Activated CD4-positive, alpha-beta T cell treated with anti-CD3 and anti-CD28 coated beads, Interleukin-2, amount 50 U/mL, for 1 hour (primary cell): ENCODE measurements around the gene SPATA32.

Source experiments
- DNase-seq: peaks from one replicate; pipeline ENCODE4 v3.0.0-alpha.2; 2020

Gene SPATA32

DNA sequence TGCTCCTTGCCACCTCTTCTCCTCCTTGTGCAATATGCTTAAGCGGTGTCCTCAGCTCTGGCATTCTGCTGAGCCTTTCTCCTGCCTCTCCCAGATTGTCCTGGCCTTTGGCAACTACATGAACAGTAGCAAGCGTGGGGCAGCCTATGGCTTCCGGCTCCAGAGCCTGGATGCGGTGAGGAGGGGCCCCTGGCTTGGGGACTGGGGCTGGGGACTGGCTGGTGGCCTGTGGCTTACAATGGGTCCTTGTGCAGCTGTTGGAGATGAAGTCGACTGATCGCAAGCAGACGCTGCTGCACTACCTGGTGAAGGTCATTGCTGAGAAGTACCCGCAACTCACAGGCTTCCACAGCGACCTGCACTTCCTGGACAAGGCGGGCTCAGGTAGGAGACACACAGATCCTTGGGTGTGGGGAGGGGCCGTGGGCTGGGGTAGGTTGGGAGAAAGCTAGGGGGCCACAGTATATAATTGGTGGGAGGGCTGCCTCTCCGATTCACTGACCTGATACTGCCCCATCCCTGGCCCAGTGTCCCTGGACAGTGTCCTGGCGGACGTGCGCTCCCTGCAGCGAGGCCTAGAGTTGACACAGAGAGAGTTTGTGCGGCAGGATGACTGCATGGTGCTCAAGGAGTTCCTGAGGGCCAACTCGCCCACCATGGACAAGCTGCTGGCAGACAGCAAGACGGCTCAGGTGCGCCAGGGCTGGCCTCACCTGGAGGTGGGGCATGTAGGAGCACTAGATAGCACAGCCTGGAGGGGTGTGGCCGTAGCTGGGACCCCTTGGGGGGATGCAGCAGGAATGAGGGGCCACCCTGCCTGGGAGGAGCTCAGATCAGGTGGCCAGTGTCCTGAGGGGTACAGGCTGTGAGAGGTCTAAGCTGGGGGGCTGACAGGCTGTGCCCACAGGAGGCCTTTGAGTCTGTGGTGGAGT, 16.9 kb downstream of the SPATA32 start:
- DNase-seq, result no peak

DNA sequence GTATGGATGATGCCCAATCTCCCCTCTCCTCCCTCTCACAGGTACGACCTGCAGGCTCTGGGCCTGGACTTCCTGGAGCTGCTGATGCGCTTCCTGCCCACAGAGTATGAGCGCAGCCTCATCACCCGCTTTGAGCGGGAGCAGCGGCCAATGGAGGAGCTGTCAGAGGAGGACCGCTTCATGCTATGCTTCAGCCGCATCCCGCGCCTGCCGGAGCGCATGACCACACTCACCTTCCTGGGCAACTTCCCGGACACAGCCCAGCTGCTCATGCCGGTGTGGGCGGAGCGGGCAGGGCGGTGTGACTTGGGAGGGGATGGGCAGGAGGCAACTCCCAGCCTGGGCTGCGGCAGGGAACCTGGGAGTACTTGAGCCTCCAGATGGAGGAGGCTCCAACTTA, 18.1 kb downstream of the SPATA32 start:
- no peak for DNase-seq

DNA sequence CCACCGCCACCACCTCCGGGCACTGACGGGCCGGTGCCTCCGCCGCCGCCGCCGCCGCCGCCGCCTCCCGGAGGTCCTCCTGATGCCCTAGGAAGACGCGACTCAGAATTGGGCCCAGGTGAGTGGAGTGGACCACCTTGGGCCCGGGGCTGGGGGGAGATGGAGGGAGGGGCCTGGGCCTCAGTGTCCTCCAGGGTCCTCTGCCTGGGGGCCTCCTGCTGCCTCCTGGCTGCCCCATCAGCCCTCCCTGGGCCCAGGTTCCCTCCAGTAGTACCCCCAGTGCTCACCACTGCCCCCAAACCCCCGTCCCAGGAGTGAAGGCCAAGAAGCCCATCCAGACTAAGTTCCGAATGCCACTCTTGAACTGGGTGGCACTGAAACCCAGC, 19.9 kb downstream of the SPATA32 start:
- DNase-seq, result no peak

DNA sequence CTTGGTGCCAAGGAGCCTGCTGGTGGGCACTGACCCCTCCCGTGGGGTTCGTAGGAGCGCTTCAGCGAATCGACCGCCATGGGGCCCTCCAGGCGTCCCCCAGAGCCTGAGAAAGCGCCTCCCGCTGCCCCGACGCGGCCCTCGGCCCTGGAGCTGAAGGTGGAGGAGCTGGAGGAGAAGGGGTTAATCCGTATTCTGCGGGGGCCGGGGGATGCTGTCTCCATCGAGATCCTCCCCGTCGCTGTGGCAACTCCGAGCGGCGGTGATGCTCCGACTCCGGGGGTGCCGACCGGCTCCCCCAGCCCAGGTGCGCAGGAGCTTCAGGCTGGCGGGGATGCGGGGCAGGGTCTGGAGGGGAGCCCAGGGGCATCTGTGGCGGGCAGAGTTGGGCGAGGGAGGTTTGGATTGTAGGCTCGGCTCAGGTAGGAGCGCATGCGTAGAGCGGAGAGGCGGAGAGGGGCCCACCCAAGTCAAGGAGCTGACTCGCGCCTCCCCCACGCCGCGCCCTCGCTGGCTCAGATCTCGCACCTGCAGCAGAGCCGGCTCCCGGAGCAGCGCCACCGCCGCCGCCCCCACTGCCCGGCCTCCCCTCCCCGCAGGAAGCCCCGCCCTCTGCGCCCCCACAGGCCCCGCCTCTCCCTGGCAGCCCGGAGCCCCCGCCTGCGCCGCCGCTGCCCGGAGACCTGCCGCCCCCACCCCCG, 20.4 kb downstream of the SPATA32 start:
- no peak for DNase-seq

DNA sequence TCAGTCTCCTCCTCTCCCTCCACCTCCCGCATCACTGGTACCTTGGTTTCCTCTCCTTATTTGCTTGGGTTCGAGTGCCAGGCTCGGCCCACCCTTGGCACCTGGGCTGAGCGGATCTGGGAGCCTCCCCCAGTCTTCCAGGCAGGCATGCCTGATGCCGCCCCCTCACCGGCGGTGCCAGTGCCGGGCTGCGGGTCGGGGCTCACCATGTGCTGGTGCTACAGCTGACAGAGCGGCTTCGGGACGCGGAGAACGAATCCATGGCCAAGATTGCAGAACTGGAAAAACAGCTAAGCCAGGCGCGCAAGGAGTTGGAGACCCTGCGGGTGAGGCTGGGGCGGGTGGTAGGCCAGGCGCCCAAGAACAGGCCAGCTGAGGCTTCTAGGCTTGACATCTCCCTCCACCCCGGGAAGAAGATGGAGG, 21.0 kb downstream of the SPATA32 start:
- no peak for DNase-seq

DNA sequence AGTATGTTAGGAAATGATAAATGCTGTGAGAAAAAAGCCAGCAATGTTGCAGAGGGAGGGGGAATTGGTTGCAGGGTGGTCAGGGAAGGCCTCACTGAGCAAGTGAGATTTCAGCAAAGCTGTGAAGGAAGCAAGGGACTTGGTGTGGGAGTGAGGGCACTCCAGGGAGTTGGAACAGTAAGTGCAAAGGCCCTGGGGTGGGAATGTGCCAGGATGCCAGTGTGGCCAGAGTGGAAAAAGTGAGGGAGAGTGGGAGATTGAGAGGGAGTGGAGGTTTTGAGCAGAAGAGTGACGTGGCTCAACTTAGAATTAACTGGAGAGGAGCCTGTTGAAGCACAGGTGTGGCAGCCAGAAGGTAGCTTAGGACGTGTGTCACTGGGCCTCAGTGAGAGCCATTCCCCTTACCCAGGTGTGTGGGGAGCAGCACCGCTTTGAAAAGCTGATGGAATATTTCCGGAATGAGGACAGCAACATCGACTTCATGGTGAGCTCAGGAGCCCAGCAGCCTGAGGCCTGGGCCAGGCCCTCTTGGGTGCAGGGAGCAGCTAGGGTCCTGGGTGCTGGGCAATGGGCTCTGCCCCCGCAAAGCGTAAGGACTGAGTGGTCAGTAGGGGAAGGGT, 23.6 kb downstream of the SPATA32 start:
- no peak for DNase-seq

DNA sequence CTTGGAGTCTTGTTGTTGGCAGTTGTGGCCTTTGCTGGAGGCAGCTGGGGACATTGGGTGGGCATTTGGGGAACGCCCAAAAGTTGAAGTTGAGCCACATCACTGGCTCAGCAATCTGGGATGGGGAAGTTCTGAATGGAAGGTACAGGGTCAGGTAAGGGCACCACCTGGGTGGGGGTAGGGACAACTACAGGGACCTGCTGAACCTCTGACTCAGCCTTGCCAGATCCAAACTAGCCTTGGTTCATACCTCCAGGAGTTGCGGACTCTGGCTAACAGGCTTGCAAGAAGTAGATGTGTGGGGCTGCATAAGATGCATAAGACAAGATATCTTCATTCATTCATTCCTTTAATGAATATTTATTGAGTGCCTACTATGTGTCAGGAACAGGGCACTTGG, 24.2 kb downstream of the SPATA32 start:
- no peak for DNase-seq

DNA sequence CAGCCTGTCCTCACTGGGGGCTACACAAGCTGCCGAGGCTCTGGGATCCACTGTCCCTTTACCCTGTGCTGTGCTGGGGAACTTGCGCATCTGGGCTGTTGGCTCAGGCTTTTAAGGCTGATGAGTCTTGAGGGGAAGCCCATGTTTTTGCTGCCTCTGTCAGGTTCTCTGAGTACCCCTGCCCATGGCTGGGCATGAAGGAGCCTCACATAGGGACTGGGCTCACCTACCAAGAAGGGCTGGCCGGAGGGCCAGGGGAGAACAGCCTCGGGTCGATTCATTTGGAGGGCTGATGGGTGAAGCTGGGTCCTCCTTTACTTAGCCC, 25.6 kb downstream of the SPATA32 start:
- DNase-seq, result no peak

DNA sequence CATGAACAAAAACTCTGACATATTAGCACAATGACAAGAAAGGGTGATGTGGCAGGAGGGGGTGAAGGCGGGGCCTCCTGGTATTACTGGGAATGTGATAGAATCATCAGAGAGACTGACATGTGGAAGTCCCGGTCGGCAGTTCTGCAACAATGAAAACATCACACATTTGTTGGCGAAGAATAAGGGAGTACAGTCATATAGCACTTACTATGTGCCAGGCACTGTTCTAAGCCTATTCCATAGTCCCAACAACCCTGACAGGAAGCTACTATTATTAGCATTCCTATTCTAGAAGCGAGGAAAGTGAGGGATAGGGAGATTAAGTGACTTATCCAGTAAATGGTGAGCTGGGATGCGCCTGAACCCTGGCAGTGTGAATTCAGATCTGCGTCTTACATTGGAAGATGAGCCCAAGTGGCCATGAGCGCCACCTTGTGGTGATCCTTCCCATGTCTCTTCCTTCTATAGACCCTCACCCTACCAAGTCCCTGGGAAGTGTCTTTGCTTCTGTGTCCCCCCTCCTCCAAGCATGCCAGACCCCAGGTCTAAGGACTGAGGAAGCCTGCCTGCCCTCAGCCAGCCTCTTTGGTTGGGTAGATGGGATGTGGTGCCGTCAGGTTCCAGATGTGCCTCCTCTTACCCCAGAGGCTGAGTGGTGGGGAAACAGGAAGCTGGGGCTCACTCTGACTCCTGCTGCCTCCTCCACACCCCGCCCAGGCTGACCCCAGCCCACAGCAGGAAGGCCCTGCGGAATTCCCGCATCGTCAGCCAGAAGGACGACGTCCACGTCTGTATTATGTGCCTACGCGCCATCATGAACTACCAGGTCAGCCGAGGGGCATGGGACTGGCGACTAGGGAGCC, 26.2 kb downstream of the SPATA32 start:
- peak; percentile 85 for DNase-seq

DNA sequence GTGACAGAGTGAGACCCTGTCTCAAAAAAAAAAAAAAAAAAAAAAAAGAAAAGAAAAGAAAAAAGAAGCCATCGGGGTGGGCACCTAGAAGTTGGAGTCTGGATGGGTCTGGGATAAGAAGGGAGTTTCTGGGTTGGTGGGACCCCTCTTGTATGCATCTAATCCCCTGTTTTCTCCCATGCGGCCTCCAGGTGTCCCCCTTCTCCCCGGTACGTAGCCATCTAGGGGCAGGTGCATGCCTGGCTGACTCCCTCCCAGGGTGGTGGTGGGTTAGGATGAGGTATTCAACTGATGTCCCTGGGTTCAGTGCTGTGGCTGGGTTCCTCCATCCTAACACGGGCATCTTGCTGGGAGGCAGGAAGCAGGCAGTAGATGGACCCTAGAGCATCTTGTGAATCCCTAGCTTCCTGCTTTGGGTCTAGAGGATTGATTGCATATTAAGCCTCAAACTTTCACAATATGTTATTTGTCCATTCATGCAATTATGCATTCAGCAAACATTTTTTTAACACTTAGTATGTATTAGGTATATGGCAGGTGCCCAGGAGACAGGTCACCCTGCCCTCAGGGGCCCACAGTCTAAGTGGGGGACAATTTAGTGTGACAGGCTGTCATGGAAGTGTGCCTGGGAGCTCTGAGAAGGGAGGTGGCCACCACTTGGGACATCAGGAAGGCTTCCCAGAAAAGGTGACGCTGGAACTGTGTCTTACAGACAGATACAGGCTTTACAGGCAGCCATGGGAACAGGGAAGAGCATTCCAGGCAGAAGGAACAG, 27.1 kb downstream of the SPATA32 start:
- DNase-seq, result no peak

DNA sequence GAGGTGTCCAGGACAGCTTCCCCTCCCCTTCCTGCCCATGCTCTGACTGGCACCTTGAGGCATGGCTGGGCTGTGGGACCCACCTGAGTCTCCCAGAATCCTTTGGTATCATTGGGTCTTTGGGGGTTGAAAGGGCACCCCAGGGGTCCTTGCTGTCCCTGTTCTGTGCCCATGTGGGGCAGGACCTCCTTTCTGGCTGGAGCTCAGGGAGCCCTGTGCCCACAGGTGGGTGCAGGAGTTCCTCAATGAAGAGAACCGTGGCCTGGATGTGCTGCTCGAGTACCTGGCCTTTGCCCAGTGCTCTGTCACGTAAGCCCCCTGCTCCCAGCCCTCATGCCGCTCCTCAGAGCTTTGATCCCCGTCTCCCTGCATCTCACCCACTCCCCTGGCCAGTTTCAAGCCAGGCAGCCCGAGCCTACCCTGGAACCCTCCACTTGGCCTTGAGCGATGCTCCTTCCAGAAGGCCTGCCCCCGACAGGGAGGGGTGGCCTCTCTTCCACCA, 28.4 kb downstream of the SPATA32 start:
- no peak for DNase-seq

DNA sequence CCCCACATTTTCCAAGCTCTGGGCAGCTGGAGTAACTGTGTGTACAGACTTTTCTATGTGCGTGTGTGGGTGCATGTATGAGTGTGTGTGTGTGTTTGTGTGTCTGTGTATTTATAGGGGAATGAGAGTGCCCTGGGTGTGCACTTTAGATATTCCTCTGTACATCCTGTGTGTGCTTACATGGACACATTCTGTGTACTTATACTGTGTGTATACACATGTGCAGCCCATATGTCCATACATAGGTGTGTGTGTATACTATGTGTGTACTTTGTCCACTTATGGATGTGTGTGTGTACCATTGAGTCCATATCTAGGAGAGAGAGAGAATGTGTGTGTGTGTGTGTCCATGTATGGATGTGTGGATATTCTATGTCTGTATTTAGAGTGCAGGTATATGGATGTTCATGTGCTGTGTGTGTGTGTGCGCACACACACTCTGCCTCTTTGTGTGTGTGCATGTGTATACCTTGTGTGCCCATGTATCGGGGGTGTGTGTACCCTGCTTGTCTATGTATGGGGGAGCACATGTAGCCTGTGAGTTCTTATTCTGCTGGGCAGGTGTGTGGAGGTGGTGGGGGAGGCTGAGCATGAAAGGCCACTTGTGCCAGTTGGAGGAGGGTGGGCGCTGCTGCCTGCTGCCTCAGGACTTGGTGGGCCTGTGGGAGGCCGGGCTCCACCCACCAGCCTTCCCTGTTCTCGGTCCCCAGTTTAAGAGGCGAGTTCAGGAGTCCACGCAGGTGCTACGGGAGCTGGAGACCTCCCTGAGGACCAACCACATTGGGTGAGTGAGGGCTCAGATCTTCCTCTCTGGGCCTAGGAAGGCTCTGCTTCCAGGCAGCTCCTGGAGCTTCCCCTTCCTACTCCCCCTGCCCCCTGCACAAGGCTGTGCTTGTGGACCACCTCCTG, 29.1 kb downstream of the SPATA32 start:
- DNase-seq, result no peak

DNA sequence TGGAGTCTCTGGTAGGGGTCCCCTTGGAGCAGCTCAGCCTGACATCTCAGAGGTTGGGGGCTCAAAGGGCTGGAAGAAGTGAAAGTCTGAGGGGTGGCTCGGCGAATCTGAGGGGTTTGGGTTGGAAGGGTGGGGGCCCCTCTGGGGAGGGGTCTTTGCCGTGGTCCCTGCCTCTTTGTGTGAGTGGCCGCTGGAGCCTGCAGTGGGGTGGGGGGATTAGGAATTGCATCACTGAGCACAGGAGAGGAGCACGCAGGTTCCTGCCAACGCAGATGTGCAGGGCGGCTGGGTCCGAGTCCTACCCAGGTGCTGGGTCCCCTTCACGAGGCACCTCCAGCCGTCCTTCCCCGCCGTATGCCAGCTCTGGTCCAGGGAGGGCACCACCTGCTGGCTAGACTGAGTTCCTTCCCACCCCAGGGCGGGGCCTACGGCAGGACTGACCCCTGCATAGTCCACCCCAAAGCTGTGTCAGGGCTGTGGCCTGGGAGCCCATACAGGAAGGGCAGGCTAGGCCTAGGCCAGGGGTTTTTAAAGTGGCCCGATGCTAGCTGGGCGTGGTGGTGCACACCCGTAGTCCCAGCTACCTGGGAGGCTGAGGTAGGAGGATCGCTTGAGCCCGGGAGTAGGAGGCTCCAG, 30.3 kb downstream of the SPATA32 start:
- no peak for DNase-seq

DNA sequence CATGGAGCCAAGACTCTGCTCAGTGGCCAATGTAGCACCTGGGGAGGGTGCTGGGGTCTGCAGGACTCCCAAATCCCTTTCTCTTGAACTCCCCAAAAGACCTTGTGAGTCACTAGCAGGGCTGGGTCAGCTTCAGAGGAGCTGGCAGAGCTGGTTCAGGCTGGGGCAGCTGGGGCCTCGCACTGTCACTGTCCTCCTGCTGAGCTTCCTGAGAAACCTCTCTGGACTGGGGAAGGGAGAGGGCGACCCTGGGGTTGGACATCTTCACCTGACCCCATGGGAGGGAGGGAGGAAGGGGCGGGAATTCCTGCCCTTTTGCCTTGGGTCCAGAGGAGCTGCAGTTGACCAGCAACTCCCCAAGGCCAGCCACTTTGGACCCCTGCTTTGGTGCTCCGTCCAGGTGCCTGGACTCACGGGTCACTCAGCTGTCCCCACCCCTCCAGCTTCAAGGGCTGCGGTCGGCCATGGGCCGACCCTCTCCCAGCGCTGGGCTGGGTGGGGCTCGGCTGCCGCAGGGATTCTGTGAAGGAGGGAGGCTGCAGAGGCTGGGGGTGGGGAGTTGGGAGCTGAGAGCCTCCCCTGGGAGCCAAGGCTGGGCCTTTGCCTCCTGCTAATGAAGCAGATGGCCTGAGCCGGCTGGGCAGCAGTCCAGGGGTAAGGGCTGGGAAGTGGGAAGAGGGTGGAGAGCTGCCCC, 31.0 kb downstream of the SPATA32 start:
- no peak for DNase-seq

DNA sequence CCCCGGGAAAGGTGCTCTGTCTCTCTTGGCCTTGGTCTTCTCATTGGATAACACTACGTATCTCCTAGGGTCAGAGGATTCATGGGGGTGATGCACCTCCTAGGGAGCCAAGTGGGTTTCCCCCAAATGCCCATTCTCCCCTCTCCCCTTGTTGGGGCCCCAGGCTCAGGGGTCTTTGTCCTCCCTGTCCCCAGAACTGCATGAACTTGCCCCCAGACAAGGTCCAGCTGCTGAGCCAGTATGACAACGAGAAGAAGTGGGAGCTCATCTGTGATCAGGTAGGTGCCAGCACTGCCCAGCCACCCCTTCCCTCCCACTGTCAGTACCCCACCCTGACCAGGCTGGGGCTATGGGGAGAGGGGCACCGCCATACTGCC, 31.5 kb downstream of the SPATA32 start:
- no peak for DNase-seq

DNA sequence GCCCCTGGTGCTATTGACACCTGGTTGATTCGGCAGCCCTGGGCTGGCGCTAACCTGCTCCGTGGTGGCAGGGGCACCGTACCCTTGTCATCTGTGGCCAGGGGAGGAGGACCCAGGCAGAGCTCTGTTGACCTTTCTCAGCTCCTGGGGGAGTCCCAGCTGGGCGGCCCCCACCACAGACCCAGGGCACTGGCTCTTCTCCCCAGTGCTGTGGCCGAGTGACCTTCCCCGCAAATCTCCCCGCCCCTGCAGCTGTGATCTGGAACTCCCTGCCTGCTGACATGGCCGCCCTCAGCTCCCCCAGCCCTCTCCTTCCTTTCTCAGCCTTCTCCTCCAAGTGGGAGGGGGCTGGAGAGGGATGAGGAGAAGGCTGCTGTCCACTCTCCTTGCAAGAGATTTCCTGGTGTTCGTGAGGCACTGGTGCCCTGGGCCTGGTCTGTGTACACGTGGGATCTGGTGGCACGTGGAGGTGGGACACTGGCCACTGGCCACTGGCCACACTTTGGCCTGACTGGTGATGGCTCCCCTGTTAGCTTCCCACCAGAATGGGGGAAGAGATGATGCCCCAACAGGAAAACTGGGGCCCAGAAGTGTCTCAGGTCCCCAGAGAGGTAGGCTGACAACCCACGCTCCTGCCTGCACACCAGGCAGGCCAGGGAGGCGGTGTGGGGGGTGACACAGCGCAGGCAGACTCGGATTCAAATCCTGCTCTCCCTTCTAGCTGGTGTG, 32.0 kb downstream of the SPATA32 start:
- no peak for DNase-seq

DNA sequence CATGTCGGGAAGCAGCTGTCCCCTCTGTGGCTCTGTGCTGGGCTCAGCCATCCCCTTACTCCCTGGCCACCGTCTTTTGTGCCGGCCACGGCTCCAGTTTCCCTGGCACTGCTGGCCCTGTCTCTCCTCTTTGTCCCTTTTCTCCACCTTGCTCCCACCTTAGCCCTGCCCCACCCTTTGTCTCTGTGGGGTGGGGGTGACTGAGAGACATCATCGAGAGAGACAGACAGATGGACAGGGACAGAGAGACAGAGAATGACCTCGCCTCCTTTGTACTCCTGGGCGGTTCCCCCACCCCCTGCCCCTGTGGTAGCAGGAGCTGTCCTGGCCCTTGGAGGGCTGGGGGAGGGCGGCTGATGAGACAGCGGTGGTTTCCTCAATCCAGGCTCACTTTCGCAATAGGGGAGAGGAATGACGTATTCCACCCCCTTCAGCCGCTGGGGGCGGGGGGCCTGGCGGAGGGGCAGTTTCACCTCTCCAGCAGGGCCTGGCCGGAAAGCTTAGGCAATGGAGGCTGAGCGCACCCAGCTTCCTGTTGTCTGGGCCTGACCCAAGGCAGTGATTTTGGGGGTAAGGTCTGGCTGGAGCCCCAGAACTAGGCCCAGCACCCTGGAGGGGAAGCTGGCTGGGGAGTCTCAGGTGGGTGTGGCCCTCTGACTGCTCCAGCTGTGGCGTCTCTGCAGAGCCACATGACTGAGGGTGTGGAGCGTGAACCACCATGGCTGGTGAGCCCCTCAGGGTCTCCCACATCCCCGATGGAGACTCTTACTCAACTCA, 32.9 kb downstream of the SPATA32 start:
- DNase-seq, result peak; percentile 84
